Effector memory CD4-positive, alpha-beta T cell (primary cell): ENCODE data around the gene HNRNPC.

Source experiments
- DNase-seq, 3 donors: peaks; one replicate each; pipeline ENCODE4 v3.0.0-alpha.2; 2020
- H3K27ac ChIP-seq: 2 replicates; pipeline ENCODE4 v1.7.0; 2013; ENCODE audit warnings: mild to moderate bottlenecking, low read length, moderate library complexity; ENCODE audit not compliant: insufficient read depth, poor library complexity, severe bottlenecking
- H3K27me3 ChIP-seq: replicated peaks from 2 replicates; pipeline ENCODE4 v1.7.0; 2013; ENCODE audit warnings: mild to moderate bottlenecking, low read length; ENCODE audit not compliant: insufficient read depth, control insufficient read depth, poor library complexity, severe bottlenecking
- H3K36me3 ChIP-seq: 2 replicates; pipeline ENCODE4 v1.7.0; 2013; ENCODE audit warnings: mild to moderate bottlenecking, low read length, moderate library complexity; ENCODE audit not compliant: control insufficient read depth, insufficient read depth
- H3K4me1 ChIP-seq: 2 replicates; pipeline ENCODE4 v1.7.0; 2013; ENCODE audit warnings: low read length, mild to moderate bottlenecking; ENCODE audit not compliant: control insufficient read depth, insufficient read depth, poor library complexity, severe bottlenecking
- H3K4me3 ChIP-seq: 2 replicates; pipeline ENCODE4 v1.7.0; 2013; ENCODE audit warnings: low read length, low read depth, mild to moderate bottlenecking; ENCODE audit not compliant: insufficient read depth, poor library complexity, severe bottlenecking
- H3K9me3 ChIP-seq: 2 replicates; pipeline ENCODE4 v1.7.0; 2013; ENCODE audit warnings: mild to moderate bottlenecking, low read length, moderate library complexity; ENCODE audit not compliant: control insufficient read depth

HNRNPC gene

GRCh38 chr14:21199611-21200560, 69.4 kb downstream of the HNRNPC start:
- DNase-seq: no peak
- no peaks in the 10 kb centered on the region for H3K4me1 ChIP-seq
- no peaks in the 10 kb centered on the region for H3K27me3 ChIP-seq
- H3K27ac ChIP-seq: no peak overlapping the region
- H3K36me3 ChIP-seq: no peaks in the 10 kb centered on the region
- H3K4me3 ChIP-seq: no peak overlapping the region
- H3K9me3 ChIP-seq: no peaks in the 10 kb centered on the region

- H3K4me1 ChIP-seq: no peaks in the 10 kb centered on the region
- H3K36me3 ChIP-seq: no peaks in the 10 kb centered on the region
- no peak overlapping the region for H3K27ac ChIP-seq
- no peak for DNase-seq
- H3K4me3 ChIP-seq: no peak overlapping the region
- no peaks in the 10 kb centered on the region for H3K9me3 ChIP-seq
- H3K27me3 ChIP-seq: no peaks in the 10 kb centered on the region
These were observed 71.6 kb downstream of the HNRNPC start for GRCh38 chr14:21197418-21198205.

GRCh38 chr14:21194597-21194996, 74.6 kb downstream of the HNRNPC start:
- H3K27ac ChIP-seq: no peak overlapping the region
- H3K36me3 ChIP-seq: no peaks in the 10 kb centered on the region
- DNase-seq: no peak
- H3K4me1 ChIP-seq: peaks cover 6% of the 10 kb centered on the region
- no peak overlapping the region for H3K4me3 ChIP-seq
- no peaks in the 10 kb centered on the region for H3K27me3 ChIP-seq
- H3K9me3 ChIP-seq: no peaks in the 10 kb centered on the region

GRCh38 chr14:21192875-21193535, 76.2 kb downstream of the HNRNPC start:
- DNase-seq: no peak
- Histone ChIP-seq H3K27me3 (no peaks in the 10 kb centered on the region), H3K27ac (no peak overlapping the region), H3K4me1 (peaks cover 6% of the 10 kb centered on the region), H3K36me3 (no peaks in the 10 kb centered on the region), H3K9me3 (no peaks in the 10 kb centered on the region), H3K4me3 (no peak overlapping the region)

- no peak for DNase-seq
- no peak overlapping the region for H3K27ac ChIP-seq
- H3K9me3 ChIP-seq: no peaks in the 10 kb centered on the region
- no peaks in the 10 kb centered on the region for H3K27me3 ChIP-seq
- peaks cover 6% of the 10 kb centered on the region for H3K4me1 ChIP-seq
- no peaks in the 10 kb centered on the region for H3K36me3 ChIP-seq
- peak overlapping the region; percentile 47 for H3K4me3 ChIP-seq
These were observed 76.8 kb downstream of the HNRNPC start for GRCh38 chr14:21192447-21192822.

- no peak overlapping the region for H3K27ac ChIP-seq
These were observed 77.3 kb downstream of the HNRNPC start for GRCh38 chr14:21191809-21192446.

GRCh38 chr14:21191261-21191808, 77.9 kb downstream of the HNRNPC start:
- no peak for DNase-seq
- Histone ChIP-seq H3K27me3 (no peaks in the 10 kb centered on the region), H3K36me3 (no peaks in the 10 kb centered on the region), H3K4me3 (peak overlapping the region; percentile 47), H3K27ac (no peak overlapping the region), H3K9me3 (no peaks in the 10 kb centered on the region), H3K4me1 (peaks cover 6% of the 10 kb centered on the region)

More at GRCh38 chr14:21191809-21192446, 77.3 kb downstream of the HNRNPC start:
- peaks cover 6% of the 10 kb centered on the region for H3K4me1 ChIP-seq
- H3K4me3 ChIP-seq: peak overlapping the region; percentile 47
- DNase-seq: peak; percentile 48 to 63 (median 55)
- no peaks in the 10 kb centered on the region for H3K9me3 ChIP-seq
- no peaks in the 10 kb centered on the region for H3K36me3 ChIP-seq
- no peaks in the 10 kb centered on the region for H3K27me3 ChIP-seq

- DNase-seq: no peak
- Histone ChIP-seq H3K27me3 (no peaks in the 10 kb centered on the region), H3K9me3 (no peaks in the 10 kb centered on the region), H3K4me1 (no peaks in the 10 kb centered on the region), H3K27ac (no peak overlapping the region), H3K36me3 (no peaks in the 10 kb centered on the region), H3K4me3 (no peak overlapping the region)
These were observed 83.8 kb downstream of the HNRNPC start for GRCh38 chr14:21185491-21185890.

- no peak overlapping the region for H3K4me3 ChIP-seq
- no peaks in the 10 kb centered on the region for H3K4me1 ChIP-seq
- no peaks in the 10 kb centered on the region for H3K36me3 ChIP-seq
- no peaks in the 10 kb centered on the region for H3K9me3 ChIP-seq
- no peak for DNase-seq
- H3K27me3 ChIP-seq: no peaks in the 10 kb centered on the region
- H3K27ac ChIP-seq: no peak overlapping the region
These were observed 85.0 kb downstream of the HNRNPC start for GRCh38 chr14:21184254-21184653.
